Vagina (tissue), 2 donors: ENCODE results near the gene PPARGC1A. TPM values are rescaled to one million over a fixed set of nuclear protein-coding genes. Genes with fewer than 3 reads are reported as not detected.

ENCODE experiments used
- DNase-seq, 2 donors: peaks; one replicate each; pipeline ENCODE4 v3.0.0-alpha.2; 2017; ENCODE audit errors: extremely low spot score in 2 of 2
- H3K27ac ChIP-seq: fragments of 200-600 bp; sonication (generic); one replicate; pipeline ENCODE4 v1.5.1; 2019
- H3K27me3 ChIP-seq: fragments of 200-600 bp; sonication (generic); one replicate; pipeline ENCODE4 v1.5.1; 2019
- H3K36me3 ChIP-seq, 2 donors: fragments of 200-600 bp; sonication (generic); one replicate each; pipeline ENCODE4 v1.5.1; 2017 to 2019
- H3K4me1 ChIP-seq: fragments of 200-600 bp; sonication (generic); one replicate; pipeline ENCODE4 v1.5.1; 2019
- H3K4me3 ChIP-seq, 2 donors: fragments of 200-600 bp; sonication (generic); 1 replicate in 1 of 2; 2 replicates in 1 of 2; pipeline ENCODE4 v1.5.1; 2016 to 2019
- H3K9me3 ChIP-seq: fragments of 200-600 bp; sonication (generic); one replicate; pipeline ENCODE4 v1.5.1; 2019
- CTCF ChIP-seq, 3 experiments: fragments of 450-650 bp in 2 of 3; fragments of 200-600 bp in 1 of 3; sonication (generic) in 1 of 3; IDR thresholded peaks; one replicate each; pipeline ENCODE4 v1.5.1; 2017 to 2019; ENCODE audit warnings: antibody characterized with exemption in 3 of 3, mild to moderate bottlenecking in 2 of 3, moderate library complexity in 2 of 3
- POLR2A ChIP-seq, 2 donors: fragments of 450-650 bp; IDR thresholded peaks; one replicate each; pipeline ENCODE4 v1.6.1; 2017; ENCODE audit warnings: antibody characterized with exemption in 2 of 2, mild to moderate bottlenecking in 2 of 2, moderate library complexity in 2 of 2
- POLR2AphosphoS5 ChIP-seq, 2 donors: sonication (generic); formaldehyde crosslinking; IDR thresholded peaks; one replicate each; pipeline ENCODE4 v1.9.0; 2017; ENCODE audit warnings: antibody characterized with exemption in 2 of 2, mild to moderate bottlenecking in 2 of 2, low read depth in 1 of 2; ENCODE audit not compliant: insufficient read depth in 1 of 2
- intact Hi-C: fragments of 100-400 bp; cut with DNase I; formaldehyde crosslinking; loops from one replicate; pipeline ENCODE4 v1.15.1; 2023
- total RNA-seq: library from RNA; depleted of rRNA; stranded (reverse); fragments of >200 nt; gene quantifications from one replicate; pipeline ENCODE4 v1.2.3, GENCODE V29; 2016

Gene PPARGC1A
- total RNA-seq, 1 donor from 2014 or later = 1.2 TPM

GRCh38 chr4:23805450-23805851 is 84.4 kb downstream of the PPARGC1A start:
- no peaks in the 10 kb centered on the region for H3K4me1 ChIP-seq

GRCh38 chr4:23789762-23790161 is 100.1 kb downstream of the PPARGC1A start:
- Histone ChIP-seq H3K36me3 (no peaks in the 10 kb centered on the region), H3K9me3 (no peaks in the 10 kb centered on the region), H3K4me1 (no peaks in the 10 kb centered on the region), H3K4me3 (no peak overlapping the region), H3K27ac (no peak overlapping the region), H3K27me3 (no peaks in the 10 kb centered on the region)
- no peak for DNase-seq
- intact Hi-C loops = loop anchor here (5.0 kb wide), 1 partner anchor 1287 kb away; no protein-coding TSS in a partner anchor
- TF ChIP-seq CTCF (IDR thresholded peaks at IDR 0.05) = no peak
- TF ChIP-seq POLR2A (IDR thresholded peaks at IDR 0.05) = no peak
- no peak for TF ChIP-seq POLR2AphosphoS5 (IDR thresholded peaks at IDR 0.05; ENCODE audit: insufficient read depth in 1 of 2, low read depth in 1 of 2)

More at GRCh38 chr4:23805450-23805851, 84.4 kb downstream of the PPARGC1A start:
- intact Hi-C loops = no loop called here
- Histone ChIP-seq H3K27me3 (no peaks in the 10 kb centered on the region), H3K9me3 (no peaks in the 10 kb centered on the region), H3K4me3 (no peak overlapping the region), H3K27ac (no peak overlapping the region), H3K36me3 (no peaks in the 10 kb centered on the region)
- no peak for DNase-seq
- no peak for TF ChIP-seq POLR2A (IDR thresholded peaks at IDR 0.05)
- no peak for TF ChIP-seq POLR2AphosphoS5 (IDR thresholded peaks at IDR 0.05; ENCODE audit: insufficient read depth in 1 of 2, low read depth in 1 of 2)
- TF ChIP-seq CTCF (IDR thresholded peaks at IDR 0.05) = no peak

GRCh38 chr4:23788460-23788859 is 101.4 kb downstream of the PPARGC1A start:
- Histone ChIP-seq H3K27me3 (no peaks in the 10 kb centered on the region), H3K4me1 (no peaks in the 10 kb centered on the region), H3K9me3 (no peaks in the 10 kb centered on the region), H3K4me3 (no peak overlapping the region), H3K27ac (no peak overlapping the region), H3K36me3 (no peaks in the 10 kb centered on the region)
- no peak for TF ChIP-seq CTCF (IDR thresholded peaks at IDR 0.05)
- TF ChIP-seq POLR2AphosphoS5 (IDR thresholded peaks at IDR 0.05; ENCODE audit: insufficient read depth in 1 of 2, low read depth in 1 of 2) = no peak
- DNase-seq = no peak
- intact Hi-C loops = no loop called here

GRCh38 chr4:23788027-23788426 is 101.8 kb downstream of the PPARGC1A start:
- Histone ChIP-seq H3K4me1 (no peaks in the 10 kb centered on the region), H3K9me3 (no peaks in the 10 kb centered on the region), H3K27ac (no peak overlapping the region), H3K4me3 (no peak overlapping the region), H3K36me3 (no peaks in the 10 kb centered on the region), H3K27me3 (no peaks in the 10 kb centered on the region)
- intact Hi-C loops = no loop called here
- no peak for DNase-seq
- no peak for TF ChIP-seq CTCF (IDR thresholded peaks at IDR 0.05)
- TF ChIP-seq POLR2AphosphoS5 (IDR thresholded peaks at IDR 0.05; ENCODE audit: insufficient read depth in 1 of 2, low read depth in 1 of 2) = no peak
- no peak for TF ChIP-seq POLR2A (IDR thresholded peaks at IDR 0.05)

- no peak overlapping the region for H3K4me3 ChIP-seq
- no peak overlapping the region for H3K27ac ChIP-seq
- H3K4me1 ChIP-seq = no peaks in the 10 kb centered on the region
- DNase-seq = no peak
- intact Hi-C loops = no loop called here
- H3K27me3 ChIP-seq = no peaks in the 10 kb centered on the region
- H3K9me3 ChIP-seq = no peaks in the 10 kb centered on the region
- H3K36me3 ChIP-seq = no peaks in the 10 kb centered on the region
- TF ChIP-seq POLR2A (IDR thresholded peaks at IDR 0.05) (no peak), POLR2AphosphoS5 (IDR thresholded peaks at IDR 0.05; ENCODE audit: insufficient read depth in 1 of 2, low read depth in 1 of 2) (no peak), CTCF (IDR thresholded peaks at IDR 0.05) (no peak)
Observed at GRCh38 chr4:23782778-23783437, 106.9 kb downstream of the PPARGC1A start.
